Esophagus squamous epithelium (tissue), 5 donors: ENCODE data around the gene KRTAP4-9. TPM values are rescaled to one million over a fixed set of nuclear protein-coding genes. Genes with fewer than 3 reads are reported as not detected.
"Not testable (repeated sequence)": the region's sequence is repeated elsewhere in the genome, so short reads cannot be mapped to it uniquely, and the experiment has no call there.

Source experiments
- DNase-seq: peaks from one replicate; lab custom pipeline; 2025; lab: John Stamatoyannopoulos, UW
- H3K27ac ChIP-seq, 4 donors: fragments of 200-600 bp; sonication (generic); one replicate each; pipeline ENCODE4 v1.5.1; 2016 to 2019; ENCODE audit warnings: mild to moderate bottlenecking in 1 of 4
- H3K27me3 ChIP-seq, 4 donors: fragments of 200-600 bp; sonication (generic); 1 replicate in 3 of 4; 2 replicates in 1 of 4; pipeline versions ENCODE4 v1.5.1 to v1.6.0; 2017 to 2021; ENCODE audit warnings: antibody characterized with exemption in 1 of 4
- H3K36me3 ChIP-seq, 3 donors: fragments of 200-600 bp; sonication (generic); one replicate each; pipeline ENCODE4 v1.5.1; 2016 to 2019
- H3K4me1 ChIP-seq, 3 donors: fragments of 200-600 bp; sonication (generic); one replicate each; pipeline ENCODE4 v1.5.1; 2017 to 2019
- H3K4me3 ChIP-seq, 4 donors: fragments of 200-600 bp; sonication (generic); 1 replicate in 3 of 4; 2 replicates in 1 of 4; pipeline ENCODE4 v1.5.1; 2016 to 2019; ENCODE audit warnings: mild to moderate bottlenecking in 2 of 4, moderate library complexity in 1 of 4
- H3K9me3 ChIP-seq, 3 donors: fragments of 200-600 bp; sonication (generic); one replicate each; pipeline ENCODE4 v1.5.1; 2016 to 2019
- POLR2A ChIP-seq, 4 donors: fragments of 450-650 bp; IDR thresholded peaks; one replicate each; pipeline ENCODE4 v1.6.1; 2017; ENCODE audit warnings: antibody characterized with exemption in 4 of 4, mild to moderate bottlenecking in 4 of 4, moderate library complexity in 3 of 4
- WGBS, 2 donors: methylation state at CpG; one replicate each; pipeline ENCODE4 v1.1.5; 2018; 5-methylcytosine and 5-hydroxymethylcytosine counted together
- intact Hi-C: fragments of 100-400 bp; cut with DNase I; formaldehyde crosslinking; loops from one replicate; pipeline ENCODE4 v1.15.0; 2022
- total RNA-seq, 4 donors: library from RNA; depleted of rRNA; stranded (reverse); fragments of >200 nt; gene quantifications; one replicate each; pipeline ENCODE4 v1.1.0, GENCODE V29; 2016
- TF ChIP-seq, protein P1 (sequence below), 6 experiments: fragments of 450-650 bp in 4 of 6; fragments of 200-600 bp in 2 of 6; sonication (generic) in 2 of 6; IDR thresholded peaks; one replicate each; pipeline ENCODE4 v1.5.1; 2016 to 2019; ENCODE audit warnings: antibody characterized with exemption in 6 of 6, mild to moderate bottlenecking in 4 of 6, moderate library complexity in 4 of 6
- donor health status: DM: yes; HTN: yes; CAD: no.

The KRTAP4-9 gene
- total RNA-seq, 4 donors from 2014 or later: not detected

GRCh38 chr17:41140360-41141131, 35.4 kb downstream of the KRTAP4-9 start, which contains the start of gene KRTAP4-6:
TSS of gene KRTAP4-6 (minus strand) at chr17:41140544. CDS start at chr17:41140487, 57 bp downstream.
- H3K36me3 ChIP-seq: no peaks in the 10 kb centered on the region
- H3K27me3 ChIP-seq: peaks cover 0 to 9% (median 0%) of the 10 kb centered on the region in 4 donors
- no peaks in the 10 kb centered on the region for H3K4me1 ChIP-seq
- 70 to 75% methylated on average over 6 of the region's 6 CpGs for WGBS, 2 donors
- no peak for DNase-seq
- TF ChIP-seq, protein P1, sequence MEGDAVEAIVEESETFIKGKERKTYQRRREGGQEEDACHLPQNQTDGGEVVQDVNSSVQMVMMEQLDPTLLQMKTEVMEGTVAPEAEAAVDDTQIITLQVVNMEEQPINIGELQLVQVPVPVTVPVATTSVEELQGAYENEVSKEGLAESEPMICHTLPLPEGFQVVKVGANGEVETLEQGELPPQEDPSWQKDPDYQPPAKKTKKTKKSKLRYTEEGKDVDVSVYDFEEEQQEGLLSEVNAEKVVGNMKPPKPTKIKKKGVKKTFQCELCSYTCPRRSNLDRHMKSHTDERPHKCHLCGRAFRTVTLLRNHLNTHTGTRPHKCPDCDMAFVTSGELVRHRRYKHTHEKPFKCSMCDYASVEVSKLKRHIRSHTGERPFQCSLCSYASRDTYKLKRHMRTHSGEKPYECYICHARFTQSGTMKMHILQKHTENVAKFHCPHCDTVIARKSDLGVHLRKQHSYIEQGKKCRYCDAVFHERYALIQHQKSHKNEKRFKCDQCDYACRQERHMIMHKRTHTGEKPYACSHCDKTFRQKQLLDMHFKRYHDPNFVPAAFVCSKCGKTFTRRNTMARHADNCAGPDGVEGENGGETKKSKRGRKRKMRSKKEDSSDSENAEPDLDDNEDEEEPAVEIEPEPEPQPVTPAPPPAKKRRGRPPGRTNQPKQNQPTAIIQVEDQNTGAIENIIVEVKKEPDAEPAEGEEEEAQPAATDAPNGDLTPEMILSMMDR (IDR thresholded peaks at IDR 0.05): no peak
- TF ChIP-seq POLR2A (IDR thresholded peaks at IDR 0.05): no peak
- intact Hi-C loops: no loop called here
- H3K4me3 ChIP-seq: no peak within 1 kb of the TSS
- no peak within 1 kb of the TSS for H3K27ac ChIP-seq
- H3K9me3 ChIP-seq: peaks cover 0 to 27% (median 18%) of the 10 kb centered on the region in 3 donors

- Histone ChIP-seq H3K4me1 (no peaks in the 10 kb centered on the region), H3K27ac (no peak overlapping the region), H3K36me3 (no peaks in the 10 kb centered on the region), H3K27me3 (peaks cover 0 to 9% (median 0%) of the 10 kb centered on the region in 4 donors), H3K9me3 (peaks cover 0 to 27% (median 18%) of the 10 kb centered on the region in 3 donors), H3K4me3 (no peak overlapping the region)
- intact Hi-C loops: no loop called here
- no peak for DNase-seq
- TF ChIP-seq POLR2A (IDR thresholded peaks at IDR 0.05): no peak
- TF ChIP-seq, protein P1 (IDR thresholded peaks at IDR 0.05): no peak
Measured at GRCh38 chr17:41141361-41141760, 36.2 kb downstream of the KRTAP4-9 start.

DNA sequence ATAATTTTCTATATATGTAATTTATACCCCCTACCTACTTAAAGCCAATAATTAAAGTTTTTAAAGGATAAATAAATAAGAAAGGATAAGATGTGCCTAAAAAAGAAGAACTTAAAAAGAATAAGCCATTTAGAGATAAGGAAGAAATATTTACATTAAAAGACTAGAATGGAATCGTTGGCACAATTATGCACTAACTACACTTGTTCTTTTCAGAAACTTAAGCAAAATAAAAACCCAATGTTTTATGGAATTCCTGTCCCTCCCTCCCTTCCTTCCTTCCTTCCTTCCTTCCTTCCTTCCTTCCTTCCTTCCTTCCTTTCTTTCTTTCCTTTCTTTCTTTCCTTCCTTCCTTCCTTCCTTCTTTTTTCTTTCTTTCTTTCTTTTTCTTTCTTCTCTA, 39.7 kb downstream of the KRTAP4-9 start:
- intact Hi-C loops: no loop called here
- Histone ChIP-seq H3K36me3 (no peaks in the 10 kb centered on the region), H3K4me1 (no peaks in the 10 kb centered on the region), H3K27ac (no peak overlapping the region), H3K27me3 (peaks cover 0 to 6% (median 0%) of the 10 kb centered on the region in 4 donors), H3K9me3 (peaks cover 0 to 25% (median 18%) of the 10 kb centered on the region in 3 donors), H3K4me3 (no peak overlapping the region)
- no peak for DNase-seq
- WGBS, 2 donors: 82 to 84% methylated on average over 1 of the region's 1 CpG
- TF ChIP-seq POLR2A (IDR thresholded peaks at IDR 0.05): no peak
- TF ChIP-seq, protein P1 (IDR thresholded peaks at IDR 0.05): no peak

GRCh38 chr17:41145261-41145660, 40.1 kb downstream of the KRTAP4-9 start:
- peaks cover 0 to 21% (median 17%) of the 10 kb centered on the region in 3 donors for H3K9me3 ChIP-seq
- H3K27ac ChIP-seq: no peak overlapping the region
- H3K4me3 ChIP-seq: no peak overlapping the region
- no peaks in the 10 kb centered on the region for H3K4me1 ChIP-seq
- WGBS, 2 donors: 83 to 91% methylated on average over 2 of the region's 2 CpGs
- H3K36me3 ChIP-seq: no peaks in the 10 kb centered on the region
- no peak for DNase-seq
- H3K27me3 ChIP-seq: peaks cover 0 to 1% (median 0%) of the 10 kb centered on the region in 4 donors
- intact Hi-C loops: no loop called here
- TF ChIP-seq, protein P1 (IDR thresholded peaks at IDR 0.05): no peak
- no peak for TF ChIP-seq POLR2A (IDR thresholded peaks at IDR 0.05)

DNA sequence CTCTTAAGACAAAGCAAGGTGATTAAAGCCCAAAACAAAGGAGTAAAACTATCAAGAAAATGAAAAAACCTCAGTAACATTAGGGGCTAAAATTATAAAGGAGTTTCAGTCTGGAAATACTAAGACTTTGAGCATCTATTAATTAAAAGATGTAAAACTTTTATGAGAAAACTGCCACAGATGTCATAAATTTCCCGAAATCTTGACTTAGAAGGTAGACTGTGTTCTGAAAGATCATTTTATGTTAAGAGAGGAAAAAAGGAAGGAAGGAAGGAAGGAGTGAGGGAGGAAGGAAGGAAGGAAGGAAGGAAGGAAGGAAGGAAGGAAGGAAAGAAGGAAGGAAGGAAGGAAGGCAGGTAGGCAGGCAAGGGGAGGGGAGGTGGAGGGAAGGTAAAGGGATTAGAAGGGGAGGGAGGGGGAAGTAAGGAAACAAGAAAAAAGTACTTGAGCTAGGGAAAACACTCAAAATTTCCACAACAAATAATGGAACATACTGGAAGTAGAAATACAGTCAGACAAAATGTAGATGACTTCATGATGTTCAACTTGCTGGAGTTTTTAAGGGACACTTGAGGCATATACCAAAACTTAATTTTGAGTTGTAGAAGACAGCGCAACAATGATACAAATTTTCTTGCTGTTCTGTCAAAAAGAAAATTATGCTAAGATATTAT, 42.5 kb downstream of the KRTAP4-9 start:
- intact Hi-C loops: no loop called here
- no peak for TF ChIP-seq POLR2A (IDR thresholded peaks at IDR 0.05)
- TF ChIP-seq, protein P1 (IDR thresholded peaks at IDR 0.05): no peak
- H3K9me3 ChIP-seq: peaks cover 0 to 14% (median 14%) of the 10 kb centered on the region in 3 donors
- H3K4me1 ChIP-seq: no peaks in the 10 kb centered on the region
- DNase-seq: no peak
- no peak overlapping the region for H3K27ac ChIP-seq
- H3K27me3 ChIP-seq: no peaks in the 10 kb centered on the region
- H3K36me3 ChIP-seq: no peaks in the 10 kb centered on the region
- H3K4me3 ChIP-seq: no peak overlapping the region
- 88 to 93% methylated on average over 2 of the region's 2 CpGs for WGBS, 2 donors

- H3K27ac ChIP-seq, H3K36me3 ChIP-seq, DNase-seq, H3K9me3 ChIP-seq, H3K4me1 ChIP-seq, H3K4me3 ChIP-seq, intact Hi-C loops, H3K27me3 ChIP-seq: not testable (repeated sequence)
- WGBS, 2 donors: 76 to 82% methylated on average over 7 to 8 of the region's 10 CpGs
Measured at GRCh38 chr17:41148971-41149651, 43.9 kb downstream of the KRTAP4-9 start.
